SKM-1 treated with dmso at 0.1 percent for 144 hours (cell line): ENCODE data around the gene OPN5.

Experiments used
- DNase-seq: peaks from one replicate; lab custom pipeline; 2025; ENCODE audit not compliant: unreplicated experiment; lab: John Stamatoyannopoulos, UW

Gene OPN5

GRCh38 chr6:47853766-47854165 is 71.9 kb downstream of the OPN5 start:
- no peak for DNase-seq

GRCh38 chr6:47854971-47855370 is 73.1 kb downstream of the OPN5 start:
- no peak for DNase-seq

GRCh38 chr6:47859175-47859574 is 77.3 kb downstream of the OPN5 start:
- DNase-seq = no peak

GRCh38 chr6:47862731-47863130 is 80.9 kb downstream of the OPN5 start:
- DNase-seq = no peak

- DNase-seq = no peak
Measured at GRCh38 chr6:47865206-47865605, 83.4 kb downstream of the OPN5 start.

GRCh38 chr6:47875593-47875992 is 93.8 kb downstream of the OPN5 start:
- no peak for DNase-seq
